Neural cell (in vitro differentiated cells): ENCODE measurements around the gene PRKAR1B.

Experiments used
- CTCF ChIP-seq: fragments of 450-650 bp; IDR thresholded peaks from 2 replicates; pipeline ENCODE4 v1.5.1; 2014; ENCODE audit warnings: antibody characterized with exemption, mild to moderate bottlenecking, moderate library complexity; ENCODE audit not compliant: poor library complexity, severe bottlenecking
- EZH2 ChIP-seq: fragments of 200-600, 300-800 bp; shearing (Covaris generic), sonication (generic); IDR thresholded peaks from 2 replicates; pipeline ENCODE4 v1.6.1; 2014; ENCODE audit warnings: antibody characterized with exemption, low read length, borderline replicate concordance, mild to moderate bottlenecking; ENCODE audit not compliant: insufficient read depth, poor library complexity, severe bottlenecking
- POLR2AphosphoS5 ChIP-seq: IDR thresholded peaks from 2 replicates; pipeline ENCODE4 v1.6.1; 2012
- RAD21 ChIP-seq: fragments of 450-650 bp; conservative IDR thresholded peaks from 2 replicates; pipeline ENCODE4 v1.6.1; 2014; ENCODE audit warnings: antibody characterized with exemption, mild to moderate bottlenecking, moderate library complexity
- SMC3 ChIP-seq: fragments of 450-650 bp; conservative IDR thresholded peaks from 2 replicates; pipeline ENCODE4 v1.6.1; 2014; ENCODE audit warnings: antibody characterized with exemption, mild to moderate bottlenecking, moderate library complexity; ENCODE audit not compliant: poor library complexity
- TAF1 ChIP-seq: IDR thresholded peaks from 2 replicates; pipeline ENCODE4 v1.6.1; 2012; ENCODE audit warnings: low read depth
- TF ChIP-seq, protein P1 (sequence below): IDR thresholded peaks from 2 replicates; pipeline ENCODE4 v1.6.1; 2012; ENCODE audit warnings: borderline replicate concordance

DNA sequence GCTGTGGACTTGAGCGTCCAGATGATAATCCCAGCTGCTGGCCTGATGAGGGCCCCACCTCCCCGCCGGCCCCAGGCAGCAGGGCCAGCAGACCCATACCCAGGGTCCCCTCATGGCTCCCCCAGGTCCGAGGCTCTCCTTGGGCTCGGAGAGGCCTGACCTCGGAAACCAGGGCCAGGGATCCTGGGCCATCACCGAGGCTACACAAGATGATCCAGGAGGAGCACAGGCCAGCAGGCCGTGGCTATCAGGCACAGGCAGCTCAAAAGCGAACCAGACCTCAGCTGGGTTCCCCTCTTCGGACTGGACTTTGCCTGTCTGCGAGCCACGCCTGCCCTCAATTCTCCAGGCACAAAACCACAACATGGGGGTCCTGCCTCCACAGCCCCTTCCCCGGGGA, 224.8 kb downstream of the PRKAR1B start:
- no peak for TF ChIP-seq CTCF
- TF ChIP-seq SMC3 = no peak
- no peak for TF ChIP-seq POLR2AphosphoS5
- no peak for TF ChIP-seq EZH2
- TF ChIP-seq, protein P1, sequence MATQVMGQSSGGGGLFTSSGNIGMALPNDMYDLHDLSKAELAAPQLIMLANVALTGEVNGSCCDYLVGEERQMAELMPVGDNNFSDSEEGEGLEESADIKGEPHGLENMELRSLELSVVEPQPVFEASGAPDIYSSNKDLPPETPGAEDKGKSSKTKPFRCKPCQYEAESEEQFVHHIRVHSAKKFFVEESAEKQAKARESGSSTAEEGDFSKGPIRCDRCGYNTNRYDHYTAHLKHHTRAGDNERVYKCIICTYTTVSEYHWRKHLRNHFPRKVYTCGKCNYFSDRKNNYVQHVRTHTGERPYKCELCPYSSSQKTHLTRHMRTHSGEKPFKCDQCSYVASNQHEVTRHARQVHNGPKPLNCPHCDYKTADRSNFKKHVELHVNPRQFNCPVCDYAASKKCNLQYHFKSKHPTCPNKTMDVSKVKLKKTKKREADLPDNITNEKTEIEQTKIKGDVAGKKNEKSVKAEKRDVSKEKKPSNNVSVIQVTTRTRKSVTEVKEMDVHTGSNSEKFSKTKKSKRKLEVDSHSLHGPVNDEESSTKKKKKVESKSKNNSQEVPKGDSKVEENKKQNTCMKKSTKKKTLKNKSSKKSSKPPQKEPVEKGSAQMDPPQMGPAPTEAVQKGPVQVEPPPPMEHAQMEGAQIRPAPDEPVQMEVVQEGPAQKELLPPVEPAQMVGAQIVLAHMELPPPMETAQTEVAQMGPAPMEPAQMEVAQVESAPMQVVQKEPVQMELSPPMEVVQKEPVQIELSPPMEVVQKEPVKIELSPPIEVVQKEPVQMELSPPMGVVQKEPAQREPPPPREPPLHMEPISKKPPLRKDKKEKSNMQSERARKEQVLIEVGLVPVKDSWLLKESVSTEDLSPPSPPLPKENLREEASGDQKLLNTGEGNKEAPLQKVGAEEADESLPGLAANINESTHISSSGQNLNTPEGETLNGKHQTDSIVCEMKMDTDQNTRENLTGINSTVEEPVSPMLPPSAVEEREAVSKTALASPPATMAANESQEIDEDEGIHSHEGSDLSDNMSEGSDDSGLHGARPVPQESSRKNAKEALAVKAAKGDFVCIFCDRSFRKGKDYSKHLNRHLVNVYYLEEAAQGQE = no peak
- TF ChIP-seq TAF1 = no peak
- no peak for TF ChIP-seq RAD21
